Endodermal cell (in vitro differentiated cells): ENCODE measurements around the gene SPRYD4. TPM values are rescaled to one million over a fixed set of nuclear protein-coding genes. Genes with fewer than 3 reads are reported as not detected.

ENCODE experiments used
- DNase-seq: peaks from one replicate; pipeline ENCODE4 v3.0.0-alpha.2; 2017
- H3K27ac ChIP-seq: 2 replicates; pipeline ENCODE4 v1.5.1; 2013; ENCODE audit warnings: mild to moderate bottlenecking, low read depth, low read length, moderate library complexity
- H3K27me3 ChIP-seq: 2 replicates; pipeline ENCODE4 v1.6.1; 2013; ENCODE audit warnings: mild to moderate bottlenecking, low read length, moderate library complexity; ENCODE audit not compliant: insufficient read depth, control insufficient read depth, poor library complexity, severe bottlenecking
- H3K36me3 ChIP-seq: 2 replicates; pipeline ENCODE4 v1.7.0; 2013; ENCODE audit warnings: mild to moderate bottlenecking, low read length, moderate library complexity; ENCODE audit not compliant: control insufficient read depth, insufficient read depth
- H3K4me1 ChIP-seq: one replicate; pipeline ENCODE4 v1.7.0; 2013; ENCODE audit warnings: low read length; ENCODE audit not compliant: control insufficient read depth, insufficient read depth
- H3K4me3 ChIP-seq: 2 replicates; pipeline ENCODE4 v1.5.1; 2013; ENCODE audit warnings: mild to moderate bottlenecking, low read length, moderate library complexity
- H3K9ac ChIP-seq: 2 replicates; pipeline ENCODE4 v1.6.1; 2013; ENCODE audit warnings: mild to moderate bottlenecking, low read length, moderate library complexity; ENCODE audit not compliant: poor library complexity, severe bottlenecking; ENCODE audit errors: extremely low read depth
- H3K9me3 ChIP-seq: 2 replicates; pipeline ENCODE4 v1.6.1; 2013; ENCODE audit warnings: mild to moderate bottlenecking, low read length, moderate library complexity; ENCODE audit not compliant: control insufficient read depth
- H3K27ac Mint-ChIP-seq: 2 replicates; pipeline ENCODE4 v1.8.0; 2020; ENCODE audit warnings: mixed read lengths
- H3K27me3 Mint-ChIP-seq: 2 replicates; pipeline ENCODE4 v1.8.0; 2021; ENCODE audit warnings: mild to moderate bottlenecking, mixed read lengths; ENCODE audit not compliant: insufficient read depth
- H3K36me3 Mint-ChIP-seq: 2 replicates; pipeline ENCODE4 v1.8.0; 2020; ENCODE audit warnings: low read depth, mixed read lengths
- H3K4me1 Mint-ChIP-seq: 2 replicates; pipeline ENCODE4 v1.8.0; 2020; ENCODE audit warnings: mixed read lengths
- H3K4me3 Mint-ChIP-seq: 2 replicates; pipeline ENCODE4 v1.8.0; 2020; ENCODE audit warnings: mild to moderate bottlenecking, moderate library complexity, mixed read lengths
- H3K9me3 Mint-ChIP-seq: 2 replicates; pipeline ENCODE4 v1.8.0; 2020; ENCODE audit warnings: mild to moderate bottlenecking, mixed read lengths
- CTCF ChIP-seq: fragments of 200-600 bp; sonication (generic); conservative IDR thresholded peaks from 2 replicates; pipeline ENCODE4 v1.5.0; 2021; ENCODE audit warnings: antibody characterized with exemption, mild to moderate bottlenecking
- WGBS, 2 experiments: methylation state at CpG; one replicate each; pipeline versions ENCODE4 v1.1.5 to v1.1.7; 2013; ENCODE audit warnings: missing lambda C conversion rate in 2 of 2, mixed read lengths in 1 of 2; ENCODE audit not compliant: insufficient coverage in 1 of 2, insufficient read length in 1 of 2; 5-methylcytosine and 5-hydroxymethylcytosine counted together
- total RNA-seq, 2 donors: library from RNA; stranded (reverse); fragmentation: NEBNext Ultra II Directional in 1 of 2; extraction: Animal tissue kit (Norgen Biotek cat#: 25700) in 1 of 2; gene quantifications; 2 replicates in 1 of 2; 3 replicates in 1 of 2; pipeline ENCODE4 v1.2.1, GENCODE V29; 2021

Gene SPRYD4
- total RNA-seq, 2 donors from 2014 or later = 2.9 to 3.8 TPM

- no peaks in the 10 kb centered on the region for H3K36me3 Mint-ChIP-seq
- TF ChIP-seq CTCF = no peak
- peaks cover 2% of the 10 kb centered on the region for H3K4me1 Mint-ChIP-seq
- Histone ChIP-seq H3K27me3 (no peaks in the 10 kb centered on the region), H3K4me1 (no peaks in the 10 kb centered on the region), H3K27ac (no peak overlapping the region), H3K36me3 (no peaks in the 10 kb centered on the region), H3K4me3 (no peak overlapping the region), H3K9me3 (no peaks in the 10 kb centered on the region), H3K9ac (no peak overlapping the region)
- no peaks in the 10 kb centered on the region for H3K27me3 Mint-ChIP-seq
- 89 to 93% methylated on average over 7 to 10 of the region's 11 CpGs for WGBS, 2 experiments
- no peaks in the 10 kb centered on the region for H3K9me3 Mint-ChIP-seq
- DNase-seq = no peak
- H3K4me3 Mint-ChIP-seq = no peak overlapping the region
- H3K27ac Mint-ChIP-seq = no peak overlapping the region
Observed at GRCh38 chr12:56461235-56462159, 6.9 kb upstream of the SPRYD4 start.

- Histone ChIP-seq H3K36me3 (no peaks in the 10 kb centered on the region), H3K27ac (peak overlapping the region; percentile 80), H3K27me3 (no peaks in the 10 kb centered on the region), H3K4me3 (no peak overlapping the region), H3K9ac (no peak overlapping the region), H3K4me1 (no peaks in the 10 kb centered on the region), H3K9me3 (no peaks in the 10 kb centered on the region)
- Mint-ChIP-seq H3K9me3 (no peaks in the 10 kb centered on the region), H3K4me1 (peaks cover 2% of the 10 kb centered on the region), H3K27ac (no peak overlapping the region), H3K27me3 (no peaks in the 10 kb centered on the region), H3K36me3 (no peaks in the 10 kb centered on the region), H3K4me3 (no peak overlapping the region)
- no peak for DNase-seq
- TF ChIP-seq CTCF = no peak
Observed at GRCh38 chr12:56462565-56462964, 5.8 kb upstream of the SPRYD4 start.

GRCh38 chr12:56469007-56469930 is 891 bp downstream of the SPRYD4 start:
- Mint-ChIP-seq H3K36me3 (peaks cover 9% of the 10 kb centered on the region), H3K9me3 (no peaks in the 10 kb centered on the region), H3K27me3 (no peaks in the 10 kb centered on the region), H3K27ac (peak overlapping the region; percentile 96), H3K4me3 (peak overlapping the region; percentile 87), H3K4me1 (peaks cover 10% of the 10 kb centered on the region)
- Histone ChIP-seq H3K4me3 (peak overlapping the region; percentile 96), H3K9ac (peak overlapping the region; percentile 87), H3K36me3 (peaks cover 7% of the 10 kb centered on the region), H3K27me3 (no peaks in the 10 kb centered on the region), H3K9me3 (no peaks in the 10 kb centered on the region), H3K4me1 (no peaks in the 10 kb centered on the region), H3K27ac (peak overlapping the region; percentile 83)
- no peak for TF ChIP-seq CTCF
- no peak for DNase-seq
- WGBS, 2 experiments = 58 to 59% methylated on average over 17 to 19 of the region's 19 CpGs
